GM18519 (cell line): Measurements from ENCODE around the gene ZFPL1.
"Not testable (repeated sequence)": the region's sequence is repeated elsewhere in the genome, so short reads cannot be mapped to it uniquely, and the experiment has no call there.

Experiments used
- ATAC-seq: cut with Tn5 transposase; IDR thresholded peaks from one replicate; pipeline ENCODE4 v1.9.1; 2021; ENCODE audit warnings: mild to moderate bottlenecking, moderate library complexity; ENCODE audit not compliant: unreplicated experiment, low FRiP score

ZFPL1 gene

GRCh38 chr11:65112546-65113360, 28.7 kb downstream of the ZFPL1 start:
- no peak for ATAC-seq

- no peak for ATAC-seq
Observed at GRCh38 chr11:65113361-65113756, 29.3 kb downstream of the ZFPL1 start.

- ATAC-seq, result no peak
Observed at GRCh38 chr11:65113839-65114238, 29.8 kb downstream of the ZFPL1 start.

- no peak for ATAC-seq
Observed at GRCh38 chr11:65114538-65115171, 30.6 kb downstream of the ZFPL1 start.

GRCh38 chr11:65115361-65116082, 31.5 kb downstream of the ZFPL1 start:
- no peak for ATAC-seq

GRCh38 chr11:65116370-65117205, 32.6 kb downstream of the ZFPL1 start:
- no peak for ATAC-seq

GRCh38 chr11:65117206-65118096, 33.4 kb downstream of the ZFPL1 start, which contains the start of gene ZNHIT2:
Gene ZNHIT2, minus strand, starts transcription at chr11:65117701. Its CDS starts 48 bp downstream, at chr11:65117653.
- peak; percentile 29 for ATAC-seq

- no peak for ATAC-seq
Observed at GRCh38 chr11:65118097-65118837, 34.2 kb downstream of the ZFPL1 start.

GRCh38 chr11:65118891-65119669, 35.1 kb downstream of the ZFPL1 start:
- ATAC-seq, result not testable (repeated sequence)

- ATAC-seq, result no peak
Observed at GRCh38 chr11:65119670-65119995, 35.6 kb downstream of the ZFPL1 start.

GRCh38 chr11:65120831-65121230, 36.8 kb downstream of the ZFPL1 start:
- no peak for ATAC-seq

GRCh38 chr11:65121447-65121864, 37.4 kb downstream of the ZFPL1 start:
- no peak for ATAC-seq

- ATAC-seq, result peak; percentile 52
Observed at GRCh38 chr11:65121865-65122696, 38.1 kb downstream of the ZFPL1 start, which contains the start of the genes FAU and MRPL49. Gene FAU, minus strand, starts transcription at chr11:65122134. Its CDS starts 321 bp downstream, at chr11:65121813. Gene MRPL49, plus strand, starts transcription at chr11:65122321. Its CDS starts 26 bp downstream, at chr11:65122347.

- no peak for ATAC-seq
Observed at GRCh38 chr11:65124480-65125196, 40.6 kb downstream of the ZFPL1 start.

- no peak for ATAC-seq
Observed at GRCh38 chr11:65125197-65126056, 41.4 kb downstream of the ZFPL1 start.
